Measurements from ENCODE around the gene ARHGEF7.

The ARHGEF7 gene

GRCh38 chr13:111302045-111302726 lies 187.1 kb downstream of the ARHGEF7 start:
- no peak overlapping the region for H3K27ac ChIP-seq
- no peak for TF ChIP-seq CTCF (IDR thresholded peaks at IDR 0.05)
- TF ChIP-seq ZFX (IDR thresholded peaks at IDR 0.05; ENCODE audit: borderline replicate concordance): no peak

GRCh38 chr13:111303559-111303958 lies 188.4 kb downstream of the ARHGEF7 start:
- no peak for TF ChIP-seq CTCF (IDR thresholded peaks at IDR 0.05)
- no peak for TF ChIP-seq ZFX (IDR thresholded peaks at IDR 0.05; ENCODE audit: borderline replicate concordance)

GRCh38 chr13:111304041-111304544 lies 189.0 kb downstream of the ARHGEF7 start:
- no peak overlapping the region for H3K27ac ChIP-seq
- no peak for TF ChIP-seq CTCF (IDR thresholded peaks at IDR 0.05)
- no peak for TF ChIP-seq ZFX (IDR thresholded peaks at IDR 0.05; ENCODE audit: borderline replicate concordance)

More at GRCh38 chr13:111303559-111303958, 188.4 kb downstream of the ARHGEF7 start:
- no peak overlapping the region for H3K27ac ChIP-seq

GRCh38 chr13:111304603-111305289 lies 189.6 kb downstream of the ARHGEF7 start:
- TF ChIP-seq ZFX (IDR thresholded peaks at IDR 0.05; ENCODE audit: borderline replicate concordance): no peak
- no peak for TF ChIP-seq CTCF (IDR thresholded peaks at IDR 0.05)
- H3K27ac ChIP-seq: no peak overlapping the region

- H3K27ac ChIP-seq: no peak overlapping the region
- no peak for TF ChIP-seq CTCF (IDR thresholded peaks at IDR 0.05)
- no peak for TF ChIP-seq ZFX (IDR thresholded peaks at IDR 0.05; ENCODE audit: borderline replicate concordance)
Measured at GRCh38 chr13:111312944-111313590, 198.0 kb downstream of the ARHGEF7 start.

GRCh38 chr13:111313911-111314425 lies 198.9 kb downstream of the ARHGEF7 start:
- no peak overlapping the region for H3K27ac ChIP-seq
- no peak for TF ChIP-seq ZFX (IDR thresholded peaks at IDR 0.05; ENCODE audit: borderline replicate concordance)
- no peak for TF ChIP-seq CTCF (IDR thresholded peaks at IDR 0.05)
